COLO668 (cell line): Measurements from ENCODE around the gene RIT1.
"Not testable (repeated sequence)": the region's sequence is repeated elsewhere in the genome, so short reads cannot be mapped to it uniquely, and the experiment has no call there.

Experiments used
- DNase-seq: peaks from one replicate; lab custom pipeline; 2025; ENCODE audit not compliant: unreplicated experiment; lab: John Stamatoyannopoulos, UW

The RIT1 gene

DNA sequence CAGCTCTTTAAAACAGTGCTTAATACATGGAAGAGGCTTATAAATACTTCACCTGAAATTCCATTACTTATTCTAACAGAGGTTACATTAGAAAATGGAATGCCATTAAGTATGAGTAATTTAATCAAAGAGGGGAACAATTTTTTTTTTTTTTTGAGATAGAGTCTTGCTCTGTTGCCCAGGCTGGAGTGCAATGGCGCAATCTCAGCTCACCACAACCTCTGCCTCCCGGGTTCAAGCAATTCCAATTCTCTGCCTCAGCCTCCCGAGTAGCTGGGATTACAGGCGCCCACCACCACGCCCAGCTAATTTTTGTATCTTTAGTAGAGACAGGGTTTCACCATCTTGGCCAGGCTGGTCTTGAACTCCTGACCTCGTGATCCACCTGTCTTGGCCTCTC is 15.5 kb downstream of the RIT1 start:
- not testable (repeated sequence) for DNase-seq

DNA sequence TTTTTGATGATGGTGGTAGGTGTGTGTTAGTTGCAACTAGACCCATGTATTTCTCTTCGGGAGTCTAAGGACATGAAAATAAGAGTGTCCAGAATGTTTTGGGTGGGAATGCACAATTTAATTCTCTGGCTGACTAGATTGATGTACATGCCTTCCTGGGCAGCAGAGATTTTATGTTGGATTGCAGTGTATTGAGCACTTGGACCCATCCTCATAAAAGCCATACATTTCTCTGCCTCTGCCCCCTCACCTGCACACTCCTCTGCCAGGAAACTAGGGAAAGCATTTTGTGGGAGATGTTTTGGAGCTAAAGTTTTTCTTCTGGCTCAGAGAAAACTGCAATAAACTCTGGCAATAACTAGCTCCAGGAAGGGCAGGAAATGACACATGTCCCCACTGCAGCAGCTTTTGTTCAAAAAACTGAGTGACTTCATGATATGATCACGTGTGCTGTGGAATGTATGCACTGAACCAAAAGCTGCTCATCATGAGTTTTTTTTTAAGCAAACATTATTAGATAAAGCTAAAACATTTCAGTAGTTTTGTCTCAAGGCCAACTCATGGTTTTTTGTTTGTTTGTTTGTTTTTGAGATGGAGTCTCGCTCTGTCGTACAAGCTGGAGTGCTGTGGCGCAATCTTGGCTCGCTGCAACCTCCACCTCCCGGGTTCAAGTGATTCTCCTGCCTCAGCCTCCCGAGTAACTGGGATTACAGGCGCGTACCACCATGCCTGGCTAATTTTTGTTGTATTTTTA is 17.6 kb downstream of the RIT1 start:
- DNase-seq = no peak

DNA sequence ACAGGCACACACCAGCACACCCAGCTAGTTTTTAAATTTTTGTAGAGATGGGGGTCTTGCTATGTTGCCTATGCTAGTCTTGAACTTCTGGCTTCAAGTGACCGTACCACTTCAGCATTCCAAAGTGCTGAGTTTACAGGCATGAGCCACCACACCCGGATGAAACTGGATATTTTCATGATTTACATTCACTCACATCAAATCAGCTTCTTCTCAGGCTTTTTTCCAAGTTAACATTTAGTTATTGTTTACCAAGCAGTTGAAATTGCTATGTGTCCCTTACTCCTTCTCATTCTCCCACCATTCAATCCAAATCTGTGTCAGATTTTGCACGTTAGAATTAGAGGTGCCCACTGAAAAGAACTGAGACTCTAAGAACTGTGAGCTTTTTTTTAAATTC is 18.4 kb downstream of the RIT1 start:
- DNase-seq = no peak

- no peak for DNase-seq
These were observed 20.9 kb downstream of the RIT1 start for GRCh38 chr1:155890251-155890650.

DNA sequence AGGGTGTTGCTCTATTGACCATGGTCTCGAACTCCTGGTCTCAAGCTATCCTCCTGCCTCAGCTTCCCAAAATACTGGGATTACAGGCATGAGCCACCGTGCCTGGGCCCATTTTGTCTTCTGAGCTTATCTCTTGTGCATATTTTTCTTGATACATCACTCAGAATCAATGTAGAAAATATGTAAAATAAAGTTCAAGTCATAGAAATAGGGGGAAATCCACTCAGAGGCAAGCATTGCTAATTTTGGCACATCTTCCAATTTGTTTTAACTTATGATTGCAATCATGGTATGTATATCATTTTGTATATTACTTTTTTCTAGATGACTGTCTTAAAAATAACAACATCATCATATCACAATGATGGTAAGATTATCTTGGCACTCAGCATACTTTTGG is 21.6 kb downstream of the RIT1 start:
- no peak for DNase-seq

- DNase-seq = no peak
These were observed 22.7 kb downstream of the RIT1 start for GRCh38 chr1:155888481-155888880.

DNA sequence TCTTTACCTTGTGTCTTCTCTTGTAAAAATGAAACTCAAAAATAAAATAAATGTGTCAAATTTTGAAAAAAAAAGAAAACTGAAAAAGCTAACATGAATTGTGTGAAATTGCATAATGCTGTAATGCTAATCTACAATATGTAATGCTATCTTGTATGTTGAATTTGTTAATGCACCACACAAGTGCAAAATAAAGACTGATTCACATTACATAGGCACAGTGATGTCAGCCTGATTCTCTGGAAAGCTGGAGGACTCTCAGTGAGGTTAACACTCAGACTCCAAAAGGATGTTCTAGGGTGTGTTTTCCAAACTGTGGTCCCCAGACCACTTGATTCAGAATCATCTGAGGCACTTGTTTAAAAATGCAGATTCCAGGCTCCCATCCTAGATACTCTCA is 26.2 kb downstream of the RIT1 start:
- no peak for DNase-seq

GRCh38 chr1:155884031-155884960 is 26.9 kb downstream of the RIT1 start:
- DNase-seq = no peak

DNA sequence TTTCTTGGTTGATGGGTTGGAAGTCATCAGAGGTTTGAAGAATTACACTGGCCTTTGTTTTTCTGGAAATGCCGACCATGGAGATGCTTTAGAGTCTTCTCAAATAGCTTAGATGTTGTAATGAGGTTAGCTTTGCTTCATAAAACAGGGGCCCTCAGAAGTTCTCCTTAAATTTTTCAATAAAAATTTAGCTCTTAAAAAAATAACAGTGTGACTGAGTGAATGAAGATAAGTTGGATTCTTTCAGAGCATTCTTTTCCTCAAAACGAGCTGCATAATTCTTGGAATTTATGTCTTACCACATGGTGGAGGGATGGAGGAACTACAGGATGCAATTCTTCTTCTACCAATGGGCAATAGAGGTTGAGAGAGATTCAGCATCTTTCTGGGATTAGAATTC is 28.4 kb downstream of the RIT1 start:
- DNase-seq = no peak

GRCh38 chr1:155882235-155882634 is 28.9 kb downstream of the RIT1 start:
- no peak for DNase-seq

DNA sequence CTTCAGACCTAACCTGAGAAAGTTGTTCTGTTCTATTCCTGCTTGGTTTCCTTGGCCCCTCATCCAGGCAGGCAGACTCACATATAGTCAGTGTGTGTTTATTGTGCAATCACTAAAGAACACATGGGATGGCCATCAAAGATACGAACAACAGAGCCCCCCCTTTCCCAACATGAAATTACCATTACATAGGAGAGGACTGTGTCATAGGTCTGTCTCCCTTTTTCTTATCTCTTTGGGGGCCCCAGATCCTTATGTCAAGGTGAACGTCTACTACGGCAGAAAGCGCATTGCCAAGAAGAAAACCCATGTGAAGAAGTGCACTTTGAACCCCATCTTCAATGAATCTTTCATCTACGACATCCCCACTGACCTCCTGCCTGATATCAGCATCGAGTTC is 30.2 kb downstream of the RIT1 start:
- DNase-seq = no peak

DNA sequence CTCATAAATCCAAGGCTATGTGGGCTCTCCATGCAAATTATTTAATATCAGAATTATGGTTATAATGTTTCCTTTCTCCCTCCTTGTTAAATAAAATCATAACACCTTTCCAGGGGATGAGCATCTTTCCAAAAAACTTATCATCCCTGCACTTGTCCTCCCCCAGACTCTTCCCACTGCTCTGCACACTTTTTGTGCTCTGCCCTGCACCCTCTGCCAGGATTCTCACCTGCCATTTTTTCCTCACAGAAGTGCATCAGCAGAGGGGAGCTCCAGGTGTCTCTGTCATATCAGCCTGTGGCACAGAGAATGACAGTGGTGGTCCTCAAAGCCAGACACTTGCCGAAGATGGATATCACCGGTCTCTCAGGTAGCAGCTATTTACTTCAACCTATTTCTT is 30.9 kb downstream of the RIT1 start:
- DNase-seq = no peak

- no peak for DNase-seq
These were observed 33.2 kb downstream of the RIT1 start for GRCh38 chr1:155877945-155878344.

DNA sequence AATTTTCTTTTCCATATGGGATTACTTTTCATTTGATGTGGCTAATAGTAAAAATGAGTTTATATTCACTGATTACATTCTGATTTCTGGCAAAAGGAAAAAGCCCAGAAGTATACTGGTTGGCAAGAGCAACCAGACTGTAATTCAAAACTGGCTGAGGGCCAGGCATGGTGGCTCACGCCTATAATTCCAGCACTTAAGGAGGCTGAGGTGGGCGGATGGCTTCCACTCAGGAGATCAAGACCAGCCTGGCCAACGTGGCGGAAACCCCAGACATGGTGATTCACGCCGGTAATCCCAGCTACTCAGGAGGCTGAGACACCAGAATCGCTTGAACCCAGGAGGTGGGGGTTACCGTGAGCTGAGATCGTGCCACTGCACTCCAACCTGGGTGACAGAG is 37.3 kb downstream of the RIT1 start:
- DNase-seq = no peak

DNA sequence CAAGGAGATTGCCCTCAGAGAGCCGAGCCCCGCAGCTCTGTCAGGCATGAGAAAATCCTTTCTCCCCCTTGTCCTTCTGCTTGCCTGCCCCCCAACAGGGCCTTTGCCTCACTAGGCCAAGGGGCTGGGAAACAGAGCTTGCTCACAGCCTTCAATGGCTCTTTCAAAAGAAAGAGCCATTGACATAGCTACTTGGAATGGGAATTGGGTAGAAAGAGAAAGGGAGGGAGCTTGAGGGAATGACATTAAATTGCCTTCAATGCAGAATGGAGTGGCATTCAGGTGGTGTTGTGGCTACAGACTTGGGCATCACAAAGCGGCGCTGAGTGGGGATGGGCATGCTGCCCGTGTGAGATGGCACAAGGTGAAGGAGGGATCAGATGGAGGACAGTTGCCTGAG is 38.6 kb downstream of the RIT1 start:
- DNase-seq = no peak

GRCh38 chr1:155871390-155871789 is 39.8 kb downstream of the RIT1 start:
- DNase-seq = peak; percentile 45

DNA sequence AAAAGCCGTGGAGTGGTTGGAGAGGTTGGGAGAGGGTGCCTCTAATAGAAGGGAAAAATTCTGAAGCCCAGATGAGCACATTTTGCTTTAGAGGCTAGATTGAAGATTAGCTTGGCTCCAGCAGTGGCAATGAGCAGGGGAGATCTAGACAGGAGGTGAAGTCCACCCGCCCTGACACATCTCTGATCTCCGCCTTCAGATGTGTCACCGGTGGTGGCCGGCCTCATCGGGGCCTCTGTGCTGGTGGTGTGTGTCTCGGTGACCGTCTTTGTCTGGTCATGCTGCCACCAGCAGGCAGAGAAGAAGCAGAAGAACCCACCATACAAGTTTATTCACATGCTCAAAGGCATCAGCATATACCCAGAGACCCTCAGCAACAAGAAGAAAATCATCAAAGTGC is 43.4 kb downstream of the RIT1 start:
- no peak for DNase-seq

GRCh38 chr1:155864393-155864792 is 46.8 kb downstream of the RIT1 start:
- DNase-seq = no peak

GRCh38 chr1:155861896-155862295 is 49.3 kb downstream of the RIT1 start:
- no peak for DNase-seq

DNA sequence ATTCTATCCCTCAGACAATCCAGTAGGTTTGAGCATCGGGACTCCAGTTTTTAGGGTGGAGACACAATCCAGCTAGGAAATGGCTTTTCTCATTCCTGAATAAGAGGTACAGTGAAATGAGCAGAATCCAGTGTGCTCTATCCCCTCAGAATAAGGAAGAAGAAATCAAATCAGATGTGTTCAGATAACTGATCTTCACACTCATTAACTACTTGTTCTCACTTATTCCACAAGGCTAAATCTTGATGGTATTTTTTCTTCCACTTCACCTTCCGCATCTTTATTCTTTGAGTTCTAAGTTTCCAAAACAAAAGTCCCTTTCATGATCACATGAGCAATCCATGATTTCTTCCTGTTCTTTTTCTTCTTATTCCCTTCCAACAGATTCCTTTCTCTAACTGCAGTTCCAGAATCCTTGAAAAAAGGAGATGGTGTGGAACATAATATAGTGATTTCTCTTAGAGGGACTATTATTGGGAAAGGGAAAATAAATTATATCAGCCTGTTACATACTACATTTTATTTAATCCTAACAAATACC is 50.1 kb downstream of the RIT1 start:
- DNase-seq = no peak

GRCh38 chr1:155859881-155860871 is 51.0 kb downstream of the RIT1 start:
- DNase-seq = peak; percentile 91
